Upper lobe of left lung (tissue), 6 donors: ENCODE data around the gene RTEL1. TPM values are rescaled to one million over a fixed set of nuclear protein-coding genes. Genes with fewer than 3 reads are reported as not detected.
"Not testable (repeated sequence)": the region's sequence is repeated elsewhere in the genome, so short reads cannot be mapped to it uniquely, and the experiment has no call there.

Experiments
- ATAC-seq, 2 donors: fragments of 200-7000 bp; cut with Tn5 transposase; one replicate each; pipeline ENCODE4 v1.9.1; 2022; ENCODE audit warnings: mild to moderate bottlenecking in 2 of 2, moderate library complexity in 2 of 2; ENCODE audit not compliant: low FRiP score in 2 of 2
- DNase-seq, 2 donors: peaks; one replicate each; pipeline ENCODE4 v3.0.0-alpha.2; 2019 to 2020
- H3K27ac ChIP-seq, 4 donors: fragments of 200-600 bp; sonication (generic); one replicate each; pipeline ENCODE4 v1.5.1; 2016 to 2019
- H3K27me3 ChIP-seq, 4 donors: fragments of 200-600 bp; sonication (generic); one replicate each; pipeline ENCODE4 v1.5.1; 2017 to 2019
- H3K36me3 ChIP-seq, 4 donors: fragments of 200-600 bp; sonication (generic); one replicate each; pipeline ENCODE4 v1.5.1; 2016 to 2019
- H3K4me1 ChIP-seq, 4 donors: fragments of 200-600 bp; sonication (generic); one replicate each; pipeline ENCODE4 v1.5.1; 2018 to 2019
- H3K4me3 ChIP-seq, 4 donors: fragments of 200-600 bp; sonication (generic); one replicate each; pipeline ENCODE4 v1.5.1; 2017 to 2019; ENCODE audit warnings: mild to moderate bottlenecking in 2 of 4, moderate library complexity in 1 of 4
- H3K9me3 ChIP-seq, 4 donors: fragments of 200-600 bp; sonication (generic); one replicate each; pipeline ENCODE4 v1.5.1; 2018 to 2019
- CTCF ChIP-seq, 6 experiments: fragments of 450-650 bp in 4 of 6; fragments of 200-600 bp in 2 of 6; sonication (generic) in 2 of 6; IDR thresholded peaks; one replicate each; pipeline ENCODE4 v1.5.1; 2016 to 2019; ENCODE audit warnings: antibody characterized with exemption in 6 of 6
- EP300 ChIP-seq, 4 donors: sonication (generic); formaldehyde crosslinking; IDR thresholded peaks; one replicate each; pipeline ENCODE4 v1.5.1; 2017; ENCODE audit warnings: antibody characterized with exemption in 4 of 4, control low read depth in 2 of 4
- POLR2A ChIP-seq, 4 donors: fragments of 450-650 bp; IDR thresholded peaks; one replicate each; pipeline ENCODE4 v1.5.1; 2016 to 2017; ENCODE audit warnings: antibody characterized with exemption in 4 of 4, mild to moderate bottlenecking in 2 of 4
- POLR2AphosphoS5 ChIP-seq, 2 donors: sonication (generic); formaldehyde crosslinking; IDR thresholded peaks; one replicate each; pipeline ENCODE4 v1.5.1; 2017; ENCODE audit warnings: antibody characterized with exemption in 2 of 2
- WGBS, 2 donors: methylation state at CpG; one replicate each; pipeline ENCODE4 v1.1.5; 2017 to 2018; 5-methylcytosine and 5-hydroxymethylcytosine counted together
- total RNA-seq, 6 donors: library from RNA; depleted of rRNA in 4 of 6; stranded (reverse); fragments of >200 nt in 4 of 6; gene quantifications; one replicate each; pipeline versions ENCODE4 v1.1.0 to v1.2.1, GENCODE V29; 2016 to 2021
- donor health status: DM: no; HTN: no; CAD: no; lungs with moderate emphysema.
- donor health status: DM: no; HTN: yes; CAD: no; lungs with severe emphysema.

RTEL1 gene
- total RNA-seq, 6 donors from 2014 or later, result 8.6 to 73.3 (median 32.5) TPM

GRCh38 chr20:63668351-63668750 is 10.2 kb downstream of the RTEL1 start:
- Histone ChIP-seq H3K4me1 (no peaks in the 10 kb centered on the region), H3K27me3 (no peaks in the 10 kb centered on the region), H3K27ac (no peak overlapping the region), H3K36me3 (peaks cover 0 to 65% (median 43%) of the 10 kb centered on the region in 4 donors), H3K9me3 (no peaks in the 10 kb centered on the region), H3K4me3 (no peak overlapping the region)
- DNase-seq (peak in 1 of 2 donors; percentile 57), ATAC-seq (no peak)
- 96% methylated on average over 10 to 11 of the region's 11 CpGs for WGBS, 2 donors
- TF ChIP-seq CTCF (IDR thresholded peaks at IDR 0.05), result no peak
- no peak for TF ChIP-seq EP300 (IDR thresholded peaks at IDR 0.05)
- TF ChIP-seq POLR2AphosphoS5 (IDR thresholded peaks at IDR 0.05), result no peak
- TF ChIP-seq POLR2A (IDR thresholded peaks at IDR 0.05), result no peak

GRCh38 chr20:63671695-63672094 is 13.6 kb downstream of the RTEL1 start:
- H3K4me1 ChIP-seq, DNase-seq, ATAC-seq, H3K4me3 ChIP-seq, H3K27ac ChIP-seq, H3K27me3 ChIP-seq, H3K9me3 ChIP-seq: not testable (repeated sequence)
- WGBS, 2 donors, result 94 to 96% methylated on average over 12 of the region's 12 CpGs
- peaks cover 0 to 64% (median 40%) of the 10 kb centered on the region in 4 donors for H3K36me3 ChIP-seq

GRCh38 chr20:63672666-63673065 is 14.6 kb downstream of the RTEL1 start:
- WGBS, 2 donors, result 97 to 98% methylated on average over 6 to 10 of the region's 10 CpGs
- Histone ChIP-seq H3K9me3 (no peaks in the 10 kb centered on the region), H3K27me3 (no peaks in the 10 kb centered on the region), H3K27ac (no peak overlapping the region), H3K36me3 (peaks cover 0 to 61% (median 35%) of the 10 kb centered on the region in 4 donors), H3K4me3 (no peak overlapping the region), H3K4me1 (no peaks in the 10 kb centered on the region)
- peak in 1 of 2 donors; percentile 7 for ATAC-seq
- DNase-seq, result peak in 1 of 2 donors; percentile 52
- no peak for TF ChIP-seq EP300 (IDR thresholded peaks at IDR 0.05)
- TF ChIP-seq POLR2AphosphoS5 (IDR thresholded peaks at IDR 0.05), result no peak

DNA sequence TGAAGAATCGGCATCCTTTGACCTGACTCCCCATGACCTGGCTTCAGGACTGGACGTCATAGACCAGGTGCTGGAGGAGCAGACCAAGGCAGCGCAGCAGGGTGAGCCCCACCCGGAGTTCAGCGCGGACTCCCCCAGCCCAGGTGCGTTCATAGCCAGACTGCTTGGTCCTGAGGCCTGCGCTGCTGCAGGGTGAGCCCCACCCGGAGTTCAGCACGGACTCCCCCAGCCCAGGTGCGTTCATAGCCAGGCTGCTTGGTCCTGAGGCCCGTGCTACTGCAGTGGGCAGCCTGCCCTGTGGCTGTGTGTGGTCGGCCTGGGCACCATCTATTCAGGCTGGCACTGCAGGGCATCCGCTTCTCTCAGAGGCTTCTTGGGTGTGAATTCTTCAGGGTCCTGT is 15.8 kb downstream of the RTEL1 start:
- H3K36me3 ChIP-seq, result peaks cover 0 to 60% (median 27%) of the 10 kb centered on the region in 4 donors
- DNase-seq, result peak in 1 of 2 donors; percentile 66

GRCh38 chr20:63675681-63676368 is 17.7 kb downstream of the RTEL1 start:
- H3K27me3 ChIP-seq, result no peaks in the 10 kb centered on the region
- H3K4me3 ChIP-seq, result no peak overlapping the region
- no peak overlapping the region for H3K27ac ChIP-seq
- no peak for TF ChIP-seq EP300 (IDR thresholded peaks at IDR 0.05)
- TF ChIP-seq CTCF (IDR thresholded peaks at IDR 0.05), result no peak
- TF ChIP-seq POLR2AphosphoS5 (IDR thresholded peaks at IDR 0.05), result no peak
- TF ChIP-seq POLR2A (IDR thresholded peaks at IDR 0.05), result no peak
- WGBS, 2 donors, result 91 to 94% methylated on average over 17 to 20 of the region's 20 CpGs
- peaks cover 0 to 73% (median 28%) of the 10 kb centered on the region in 4 donors for H3K36me3 ChIP-seq
- DNase-seq (peak in 1 of 2 donors; percentile 34), ATAC-seq (no peak)
- no peaks in the 10 kb centered on the region for H3K4me1 ChIP-seq
- H3K9me3 ChIP-seq, result no peaks in the 10 kb centered on the region

More for the DNA sequence above, 15.8 kb downstream of the RTEL1 start:
- no peak overlapping the region for H3K4me3 ChIP-seq
- no peaks in the 10 kb centered on the region for H3K27me3 ChIP-seq
- 98 to 100% methylated on average over 2 to 12 of the region's 14 CpGs for WGBS, 2 donors
- TF ChIP-seq POLR2AphosphoS5 (IDR thresholded peaks at IDR 0.05) (no peak), CTCF (IDR thresholded peaks at IDR 0.05) (no peak), EP300 (IDR thresholded peaks at IDR 0.05) (no peak), POLR2A (IDR thresholded peaks at IDR 0.05) (no peak)
- no peak overlapping the region for H3K27ac ChIP-seq
- ATAC-seq, result peak in 1 of 2 donors; percentile 61
- no peaks in the 10 kb centered on the region for H3K9me3 ChIP-seq
- no peaks in the 10 kb centered on the region for H3K4me1 ChIP-seq

GRCh38 chr20:63678071-63678470 is 20.0 kb downstream of the RTEL1 start:
- no peak for TF ChIP-seq POLR2AphosphoS5 (IDR thresholded peaks at IDR 0.05)
- TF ChIP-seq CTCF (IDR thresholded peaks at IDR 0.05), result no peak
- Histone ChIP-seq H3K4me1 (peaks cover 0 to 13% (median 3%) of the 10 kb centered on the region in 4 donors), H3K36me3 (peaks cover 0 to 64% (median 25%) of the 10 kb centered on the region in 4 donors), H3K4me3 (no peak overlapping the region), H3K27me3 (no peaks in the 10 kb centered on the region), H3K27ac (no peak overlapping the region), H3K9me3 (no peaks in the 10 kb centered on the region)
- ATAC-seq, result no peak
- DNase-seq, result no peak
- WGBS, 2 donors, result 87 to 89% methylated on average over 6 to 13 of the region's 13 CpGs
